K562 (cell line): ENCODE results near the gene GFOD2. TPM values are rescaled to one million over a fixed set of nuclear protein-coding genes. Genes with fewer than 3 reads are reported as not detected.
A peak's percentile ranks its signal among the peaks of the same experiment; 100 is the strongest.

Experiments
- ATAC-seq: fragments of 200-7000 bp; cut with Tn5 transposase; 3 replicates; pipeline ENCODE4 v1.9.1; 2020; ENCODE audit warnings: moderate library complexity
- BruUV-seq: library from RNA; stranded (reverse); fragments of 400-500 nt; replicated peaks from 2 replicates; lab custom pipeline; 2021; lab: Mats Ljungman, UMichigan
- CTCF ChIA-PET: fragments of 300-600 bp; formaldehyde crosslinking; extraction: SDS; loops from one replicate; lab custom pipeline; 2021; ENCODE audit warnings: low intra/inter-chr PET ratio; lab: Yijun Ruan, JAX
- POLR2A ChIA-PET: fragments of 300-600, 350-650 bp; sonication (Branson Sonifier 250); formaldehyde crosslinking; extraction: SDS; loops from one replicate; lab custom pipeline; 2021; ENCODE audit warnings: antibody characterized with exemption, inconsistent platforms; lab: Yijun Ruan, JAX
- DNase-seq, 4 experiments: peaks; one replicate each; pipeline versions ENCODE4 v3.0.0 to v3.0.0-alpha.2; 2011 to 2018; ENCODE audit warnings: low spot score in 3 of 4, mixed read lengths in 3 of 4; ENCODE audit errors: extremely low read depth in 1 of 4
- FAIRE-seq: peaks from 2 replicates; lab custom pipeline; 2011; peaks lifted over from hg19 to GRCh38; lab: Jason Lieb, UNC
- H2AFZ ChIP-seq: 2 replicates; pipeline ENCODE4 v1.6.0; 2011; ENCODE audit warnings: low read depth, low read length, control low read depth, inconsistent platforms
- H3K27ac ChIP-seq: fragments of 200-600 bp; 3 replicates; pipeline ENCODE4 v1.8.0; 2011; ENCODE audit warnings: low read depth, mild to moderate bottlenecking, control low read depth, inconsistent platforms, low read length, moderate library complexity, mixed read lengths; ENCODE audit errors: extremely low read depth
- H3K27me3 ChIP-seq, 2 experiments: fragments of 300-600 bp in 1 of 2; 2 replicates in 1 of 2; 3 replicates in 1 of 2; pipeline versions ENCODE4 v1.6.0 to v1.8.0; 2011; ENCODE audit warnings: inconsistent platforms in 2 of 2, low read length in 2 of 2, mild to moderate bottlenecking in 1 of 2, mixed read lengths in 1 of 2, moderate library complexity in 1 of 2; ENCODE audit not compliant: control insufficient read depth in 2 of 2, insufficient read depth in 2 of 2
- H3K36me3 ChIP-seq: fragments of 300-600 bp; 3 replicates; pipeline ENCODE4 v1.8.0; 2011; ENCODE audit warnings: mild to moderate bottlenecking, low read length, inconsistent platforms; ENCODE audit not compliant: control insufficient read depth, insufficient read depth
- H3K4me1 ChIP-seq, 2 experiments: fragments of 200-600 bp in 1 of 2; replicated peaks in 1 of 2; 2 replicates in 1 of 2; 3 replicates in 1 of 2; pipeline versions ENCODE4 v1.5.1 to v1.8.0; 2011; ENCODE audit warnings: inconsistent platforms in 2 of 2, low read length in 2 of 2, mild to moderate bottlenecking in 1 of 2, mixed read lengths in 1 of 2, moderate library complexity in 1 of 2; ENCODE audit not compliant: control insufficient read depth in 2 of 2, insufficient read depth in 2 of 2
- H3K4me2 ChIP-seq: 2 replicates; pipeline ENCODE4 v1.6.1; 2011; ENCODE audit warnings: low read length, control low read depth, inconsistent platforms, mixed read lengths; ENCODE audit not compliant: insufficient read depth
- H3K4me3 ChIP-seq: fragments of 200-600 bp; sonication (generic), shearing (Covaris generic); 2 replicates; pipeline ENCODE4 v1.5.1; 2016; ENCODE audit warnings: control low read depth, inconsistent platforms
- H3K79me2 ChIP-seq: fragments of 200-600 bp; 3 replicates; pipeline ENCODE4 v1.8.0; 2011; ENCODE audit warnings: low read length, inconsistent platforms; ENCODE audit not compliant: control insufficient read depth, insufficient read depth
- H3K9ac ChIP-seq, 2 experiments: 2 replicates each; pipeline versions ENCODE4 v1.6.0 to v1.6.1; 2011; ENCODE audit warnings: low read depth in 2 of 2, low read length in 2 of 2, control low read depth in 1 of 2, inconsistent platforms in 1 of 2, mild to moderate bottlenecking in 1 of 2, mixed read lengths in 1 of 2; ENCODE audit not compliant: insufficient read depth in 1 of 2
- H3K9me1 ChIP-seq: one replicate; pipeline ENCODE4 v1.6.0; 2011; ENCODE audit warnings: inconsistent platforms, mild to moderate bottlenecking, low read length, moderate library complexity; ENCODE audit not compliant: control insufficient read depth, insufficient read depth
- H3K9me3 ChIP-seq: replicated peaks from 2 replicates; pipeline ENCODE4 v1.5.1; 2011; ENCODE audit warnings: low read depth, low read length, inconsistent platforms; ENCODE audit not compliant: control insufficient read depth, insufficient read depth
- H4K20me1 ChIP-seq: replicated peaks from 2 replicates; pipeline ENCODE4 v1.6.1; 2011; ENCODE audit warnings: low read length, inconsistent platforms, mixed read lengths; ENCODE audit not compliant: control insufficient read depth, insufficient read depth
- CBX1 ChIP-seq: sonication (generic); IDR thresholded peaks from 2 replicates; pipeline ENCODE4 v1.6.1; 2016; ENCODE audit warnings: antibody characterized with exemption, low read depth, mild to moderate bottlenecking
- CBX2 ChIP-seq: fragments of 200-600 bp; sonication (generic); IDR thresholded peaks from one replicate; pipeline ENCODE4 v1.6.1; 2012; ENCODE audit warnings: mild to moderate bottlenecking, low read length, inconsistent platforms; ENCODE audit not compliant: insufficient read depth, poor library complexity, severe bottlenecking
- CHAMP1 ChIP-seq: fragments of 450-650 bp; IDR thresholded peaks from 2 replicates; pipeline ENCODE4 v1.6.1; 2016; ENCODE audit warnings: mild to moderate bottlenecking
- DIDO1 ChIP-seq: fragments of 450-650 bp; IDR thresholded peaks from 2 replicates; pipeline ENCODE4 v1.6.1; 2016; ENCODE audit warnings: low read depth, missing biosample characterization, missing genetic modification characterization
- LARP7 ChIP-seq: fragments of 450-650 bp; IDR thresholded peaks from 2 replicates; pipeline ENCODE4 v1.6.1; 2016
- POLR2G ChIP-seq: fragments of 200-400 bp; formaldehyde crosslinking; IDR thresholded peaks from 2 replicates; pipeline ENCODE4 v1.6.1; 2017; ENCODE audit warnings: low read depth, mild to moderate bottlenecking, antibody characterized with exemption, low read length, moderate library complexity
- ZNF23 ChIP-seq: fragments of 250-450 bp; sonication (Bioruptor Pico); IDR thresholded peaks from 2 replicates; pipeline ENCODE4 v1.4.0; 2020; ENCODE audit warnings: mild to moderate bottlenecking
- ZNF707 ChIP-seq: fragments of 250-450 bp; sonication (Bioruptor Pico); conservative IDR thresholded peaks from 2 replicates; pipeline ENCODE4 v1.8.0; 2022; ENCODE audit warnings: inconsistent platforms, mild to moderate bottlenecking, moderate library complexity
- WGBS: fragments of 100-300 bp; shearing (Covaris generic); methylation state at CpG from one replicate; pipeline ENCODE4 v1.1.6; 2016; ENCODE audit warnings: low coverage, mixed read lengths; ENCODE audit not compliant: insufficient coverage; ENCODE audit errors: missing lambda C conversion rate; 5-methylcytosine and 5-hydroxymethylcytosine counted together
- in situ Hi-C: fragments of 300-500 bp; cut with MboI; formaldehyde crosslinking; loops from 4 replicates; pipeline ENCODE4 v1.15.0; 2018; ENCODE audit warnings: inconsistent platforms, mixed read lengths
- intact Hi-C: fragments of 100-400 bp; cut with micrococcal nuclease; formaldehyde crosslinking; loops from 2 replicates; pipeline ENCODE4 v1.14.2; 2022
- polyA plus RNA-seq, 8 experiments: library from polyadenylated mRNA; depleted of rRNA in 4 of 8; stranded (reverse) in 5 of 8; unstranded in 3 of 8; fragments of >200 nt; fragmentation: Nextera tagmentation in 2 of 8; fragmentation: Illumina TruSeq in 1 of 8; extraction: Ambion mirVana in 2 of 8; extraction: Trizol in 1 of 8; gene quantifications; 2 replicates each; pipeline versions ENCODE4 v1.2.1 to v1.2.3, GENCODE V29; 2011 to 2014; ENCODE audit warnings: inconsistent platforms in 1 of 8, missing spikeins in 1 of 8
- total RNA-seq, 7 experiments: library from RNA; depleted of rRNA in 6 of 7; stranded (reverse); fragments of >200 nt in 6 of 7; fragmentation: Illumina TruSeq in 2 of 7; extraction: Trizol in 2 of 7; gene quantifications; 2 replicates each; pipeline versions ENCODE4 v1.2.1 to v1.2.3, GENCODE V29; 2011 to 2021; ENCODE audit warnings: low replicate concordance in 1 of 7

Gene GFOD2
- total and polyA plus RNA-seq, 9 of the 15 experiments (the other 6 are each of a cell fraction or from before 2014, with no cell fraction given) = 1.9 to 15.8 (median 11.1) TPM

GRCh38 chr16:67729636-67730248, 10.6 kb upstream of the GFOD2 start (continued):
- TF ChIP-seq CHAMP1 = no peak
- no peak for TF ChIP-seq ZNF707
- no peak for TF ChIP-seq LARP7
- no peak for TF ChIP-seq CBX1
- TF ChIP-seq, all 486 proteins: peak for 0

GRCh38 chr16:67727521-67728485, 8.7 kb upstream of the GFOD2 start:
- Histone ChIP-seq H4K20me1 (no peaks in the 10 kb centered on the region), H3K36me3 (peaks cover 68% of the 10 kb centered on the region; the same call in 2 of the 3 replicates), H3K9ac (peak overlapping the region in 1 of 2 experiments; percentile 21; a peak in 1 of 4 replicates), H3K4me3 (no peak overlapping the region), H3K9me1 (no peaks in the 10 kb centered on the region), H2AFZ (no peak overlapping the region), H3K79me2 (no peaks in the 10 kb centered on the region), H3K9me3 (no peaks in the 10 kb centered on the region), H3K27ac (no peak overlapping the region), H3K4me1 (peaks cover 0 to 10% of the 10 kb centered on the region in 2 experiments; a peak in 1 of 5 replicates), H3K4me2 (no peak overlapping the region), H3K27me3 (no peaks in the 10 kb centered on the region)
- ATAC-seq (no peak), FAIRE-seq (no peak), DNase-seq (no peak)
- TF ChIP-seq DIDO1 (tag) (no peak), ZNF23 (CRISPR knock-in tag) (no peak), POLR2G (0 out of 2 replicates have a peak, but pooled peaks have one; percentile 15), CBX2 (no peak)
- WGBS = 81% methylated on average over 17 of the region's 22 CpGs
- in situ Hi-C loops = no loop called here
- ChIA-PET CTCF (no interaction called here), POLR2A (interaction anchor here (0.5 to 1.0 kb wide), 3 partner anchors 11 to 50 kb away, joined by 3 to 4 read pairs (median 3); no protein-coding TSS in a partner anchor)
- intact Hi-C loops = no loop called here
- BruUV-seq = no TSS peak
